HG02642 (cell line): ENCODE results near the gene ADA.

ENCODE experiments used
- ATAC-seq: cut with Tn5 transposase; IDR thresholded peaks from one replicate; pipeline ENCODE4 v1.9.1; 2021; ENCODE audit warnings: mild to moderate bottlenecking; ENCODE audit not compliant: unreplicated experiment, poor library complexity

ADA gene

GRCh38 chr20:44629017-44629385 lies 22.5 kb downstream of the ADA start:
- no peak for ATAC-seq

- ATAC-seq: no peak
Observed at GRCh38 chr20:44627364-44628010, 24.0 kb downstream of the ADA start.

GRCh38 chr20:44626278-44626677 lies 25.2 kb downstream of the ADA start:
- no peak for ATAC-seq

GRCh38 chr20:44625361-44625760 lies 26.1 kb downstream of the ADA start:
- no peak for ATAC-seq

- ATAC-seq: no peak
Observed at GRCh38 chr20:44624743-44625271, 26.7 kb downstream of the ADA start.

GRCh38 chr20:44624152-44624551 lies 27.3 kb downstream of the ADA start:
- no peak for ATAC-seq

- no peak for ATAC-seq
Observed at GRCh38 chr20:44622501-44623270, 28.8 kb downstream of the ADA start.

GRCh38 chr20:44621939-44622338 lies 29.6 kb downstream of the ADA start:
- no peak for ATAC-seq

GRCh38 chr20:44621325-44621724 lies 30.2 kb downstream of the ADA start:
- ATAC-seq: no peak

- no peak for ATAC-seq
Observed at GRCh38 chr20:44620030-44620429, 31.5 kb downstream of the ADA start.

- no peak for ATAC-seq
Observed at GRCh38 chr20:44619294-44619693, 32.2 kb downstream of the ADA start.

GRCh38 chr20:44618318-44618731 lies 33.2 kb downstream of the ADA start:
- ATAC-seq: no peak

GRCh38 chr20:44616604-44616964 lies 34.9 kb downstream of the ADA start:
- no peak for ATAC-seq

- no peak for ATAC-seq
Observed at GRCh38 chr20:44615876-44616603, 35.5 kb downstream of the ADA start.

GRCh38 chr20:44615169-44615791 lies 36.2 kb downstream of the ADA start:
- ATAC-seq: no peak

- no peak for ATAC-seq
Observed at GRCh38 chr20:44614525-44614924, 37.0 kb downstream of the ADA start.

- ATAC-seq: no peak
Observed at GRCh38 chr20:44613575-44613974, 37.9 kb downstream of the ADA start.

- ATAC-seq: no peak
Observed at GRCh38 chr20:44610313-44610962, 41.1 kb downstream of the ADA start.

- peak; percentile 83 for ATAC-seq
Observed at GRCh38 chr20:44609516-44610312, 41.8 kb downstream of the ADA start.
